ENCODE measurements around the gene BRCA1.
"Not testable (repeated sequence)": the region's sequence is repeated elsewhere in the genome, so short reads cannot be mapped to it uniquely, and the experiment has no call there.

- not testable (repeated sequence) for TF ChIP-seq CTCF, POLR2A, POLR2AphosphoS5 (IDR thresholded peaks at IDR 0.05)
Measured at GRCh38 chr17:43153197-43153835, 28.2 kb upstream of the BRCA1 start.
